GM23338 (cell line): Measurements from ENCODE around the gene CD79A. TPM values are rescaled to one million over a fixed set of nuclear protein-coding genes. Genes with fewer than 3 reads are reported as not detected.
A peak's percentile ranks its signal among the peaks of the same experiment; 100 is the strongest.

Source experiments
- ATAC-seq: fragments of 200-7000 bp; cut with Tn5 transposase; 3 replicates; pipeline ENCODE4 v1.9.1; 2020
- DNase-seq: peaks from one replicate; pipeline ENCODE4 v3.0.0-alpha.2; 2015; ENCODE audit warnings: low spot score
- H2AFZ ChIP-seq: fragments of 200-600 bp; sonication (generic); 2 replicates; pipeline ENCODE4 v1.8.0; 2016; ENCODE audit warnings: antibody characterized with exemption, mild to moderate bottlenecking, moderate library complexity
- H3F3A ChIP-seq: fragments of 200-600 bp; sonication (generic); replicated peaks from 2 replicates; pipeline ENCODE4 v1.8.0; 2017; ENCODE audit warnings: antibody characterized with exemption, mixed run types, low read depth
- H3K27ac ChIP-seq: fragments of 200-600 bp; sonication (generic); 2 replicates; pipeline ENCODE4 v1.6.1; 2016; ENCODE audit warnings: low read depth
- H3K27me3 ChIP-seq: fragments of 200-600 bp; sonication (generic); 2 replicates; pipeline ENCODE4 v1.8.0; 2016; ENCODE audit warnings: mild to moderate bottlenecking, mixed run types, moderate library complexity; ENCODE audit not compliant: insufficient read depth
- H3K36me3 ChIP-seq: fragments of 200-600 bp; sonication (generic); 2 replicates; pipeline ENCODE4 v1.8.0; 2016; ENCODE audit warnings: mild to moderate bottlenecking; ENCODE audit not compliant: insufficient read depth
- H3K4me1 ChIP-seq: fragments of 200-600 bp; sonication (generic); 2 replicates; pipeline ENCODE4 v1.8.0; 2016; ENCODE audit warnings: mild to moderate bottlenecking, moderate library complexity; ENCODE audit not compliant: insufficient read depth
- H3K4me2 ChIP-seq: fragments of 200-600 bp; sonication (generic); 2 replicates; pipeline ENCODE4 v1.7.1; 2017; ENCODE audit warnings: mixed run types
- H3K4me3 ChIP-seq: fragments of 200-600 bp; sonication (generic); 2 replicates; pipeline ENCODE4 v1.6.1; 2016; ENCODE audit warnings: mixed run types
- H3K79me2 ChIP-seq: fragments of 200-600 bp; sonication (generic); replicated peaks from 2 replicates; pipeline ENCODE4 v1.8.0; 2017; ENCODE audit warnings: mild to moderate bottlenecking; ENCODE audit not compliant: insufficient read depth
- H3K9me2 ChIP-seq: fragments of 200-600 bp; sonication (generic); 2 replicates; pipeline ENCODE4 v1.8.0; 2017; ENCODE audit not compliant: insufficient read depth
- H4K20me1 ChIP-seq: fragments of 200-600 bp; sonication (generic); replicated peaks from 2 replicates; pipeline ENCODE4 v1.8.0; 2017; ENCODE audit warnings: mild to moderate bottlenecking; ENCODE audit not compliant: insufficient read depth
- H3K27ac Mint-ChIP-seq: 2 replicates; pipeline ENCODE4 v1.8.0; 2020; ENCODE audit warnings: inconsistent platforms, mild to moderate bottlenecking, moderate library complexity, mixed read lengths
- H3K27me3 Mint-ChIP-seq: 3 replicates; pipeline ENCODE4 v1.8.0; 2022; ENCODE audit warnings: low read depth, mild to moderate bottlenecking, moderate library complexity, mixed read lengths, inconsistent platforms; ENCODE audit not compliant: insufficient read depth, poor library complexity
- H3K36me3 Mint-ChIP-seq: 3 replicates; pipeline ENCODE4 v1.8.0; 2021; ENCODE audit warnings: low read depth, mild to moderate bottlenecking, inconsistent platforms, moderate library complexity, mixed read lengths
- H3K4me1 Mint-ChIP-seq: 3 replicates; pipeline ENCODE4 v1.8.0; 2020; ENCODE audit warnings: mild to moderate bottlenecking, inconsistent platforms, mixed read lengths
- H3K4me3 Mint-ChIP-seq: 3 replicates; pipeline ENCODE4 v1.8.0; 2021; ENCODE audit warnings: moderate library complexity, mild to moderate bottlenecking, inconsistent platforms, mixed read lengths
- H3K9me3 Mint-ChIP-seq: 3 replicates; pipeline ENCODE4 v1.8.0; 2020; ENCODE audit warnings: moderate library complexity, mild to moderate bottlenecking, inconsistent platforms, mixed read lengths
- CREB1 ChIP-seq: fragments of 250-450 bp; sonication (Bioruptor Pico); IDR thresholded peaks from 2 replicates; pipeline ENCODE4 v1.5.0; 2020; ENCODE audit warnings: low read depth, mild to moderate bottlenecking, moderate library complexity
- CTCF ChIP-seq, 2 experiments: fragments of 200-600 bp in 1 of 2; sonication (generic) in 1 of 2; conservative IDR thresholded peaks; 2 replicates each; pipeline versions ENCODE4 v1.5.1 to v1.6.1; 2016 to 2017; ENCODE audit warnings: antibody characterized with exemption in 2 of 2, low read depth in 2 of 2, mild to moderate bottlenecking in 2 of 2, moderate library complexity in 1 of 2
- ETS1 ChIP-seq: IDR thresholded peaks from 2 replicates; pipeline ENCODE4 v1.6.1; 2016; ENCODE audit warnings: antibody characterized with exemption
- JUNB ChIP-seq: IDR thresholded peaks from one replicate; pipeline ENCODE4 v1.6.1; 2016; ENCODE audit warnings: antibody characterized with exemption; ENCODE audit not compliant: unreplicated experiment
- POLR2AphosphoS5 ChIP-seq: IDR thresholded peaks from 2 replicates; pipeline ENCODE4 v1.6.1; 2016; ENCODE audit warnings: antibody characterized with exemption, low read depth
- REST ChIP-seq: IDR thresholded peaks from one replicate; pipeline ENCODE4 v1.6.1; 2018; ENCODE audit warnings: antibody characterized with exemption; ENCODE audit not compliant: unreplicated experiment
- STAT1 ChIP-seq: IDR thresholded peaks from one replicate; pipeline ENCODE4 v1.6.1; 2016; ENCODE audit warnings: antibody characterized with exemption; ENCODE audit not compliant: unreplicated experiment
- ZNF114 ChIP-seq: fragments of 250-450 bp; sonication (Bioruptor Pico); IDR thresholded peaks from 2 replicates; pipeline ENCODE4 v1.5.0; 2020; ENCODE audit warnings: mild to moderate bottlenecking, moderate library complexity
- ZNF331 ChIP-seq: fragments of 250-450 bp; sonication (Bioruptor Pico); IDR thresholded peaks from 2 replicates; pipeline ENCODE4 v1.5.0; 2020; ENCODE audit warnings: low read depth, mild to moderate bottlenecking, moderate library complexity
- polyA plus RNA-seq: library from polyadenylated mRNA; unstranded; fragments of >200 nt; fragmentation: Nextera tagmentation; extraction: Ambion mirVana; gene quantifications from 2 replicates; pipeline ENCODE4 v1.2.1, GENCODE V29; 2016
- total RNA-seq: library from RNA; depleted of rRNA; stranded (reverse); fragments of >200 nt; shearing (Covaris generic); gene quantifications from 2 replicates; pipeline ENCODE4 v1.2.3, GENCODE V29; 2014

The CD79A gene
- total and polyA plus RNA-seq, 2 experiments from 2014 or later: 0.27 TPM; not detected in 1

GRCh38 chr19:41866284-41866683 is 10.8 kb upstream of the CD79A start (continued):
- TF ChIP-seq ZNF114 (CRISPR knock-in tag): no peak
- no peak for TF ChIP-seq ZNF331 (CRISPR knock-in tag)
- no peak for TF ChIP-seq CREB1 (CRISPR knock-in tag)
- TF ChIP-seq REST: no peak
- no peak for TF ChIP-seq JUNB
- no peak for TF ChIP-seq ETS1
- no peak for TF ChIP-seq CTCF (conservative IDR thresholded peaks at IDR 0.05; ENCODE audit: low read depth in 2 of 2)

- H3K9me2 ChIP-seq: no peaks in the 10 kb centered on the region
- H3K4me2 ChIP-seq: no peak overlapping the region
- no peak overlapping the region for H2AFZ ChIP-seq
- H3K27ac Mint-ChIP-seq: peak overlapping the region; percentile 88
- ATAC-seq: no peak
- TF ChIP-seq STAT1: no peak
- no peak for TF ChIP-seq REST
- TF ChIP-seq POLR2AphosphoS5: peak; percentile 40
- DNase-seq: no peak
- H3K36me3 Mint-ChIP-seq: peaks cover 86% of the 10 kb centered on the region
- H3K4me3 Mint-ChIP-seq: no peak overlapping the region
- peaks cover 22% of the 10 kb centered on the region for H3K4me1 Mint-ChIP-seq
- H3K27me3 ChIP-seq: no peaks in the 10 kb centered on the region
- peaks cover 61% of the 10 kb centered on the region for H4K20me1 ChIP-seq
- H3K9me3 Mint-ChIP-seq: no peaks in the 10 kb centered on the region
- H3K79me2 ChIP-seq: peaks cover 49% of the 10 kb centered on the region
- H3K4me3 ChIP-seq: no peak overlapping the region
- H3K36me3 ChIP-seq: peaks cover 70% of the 10 kb centered on the region
- H3K4me1 ChIP-seq: peaks cover 21% of the 10 kb centered on the region
- H3K27ac ChIP-seq: peak overlapping the region; percentile 98
- H3F3A ChIP-seq: peaks cover 88% of the 10 kb centered on the region
- H3K27me3 Mint-ChIP-seq: peaks cover 41% of the 10 kb centered on the region
These were observed 8.7 kb upstream of the CD79A start for GRCh38 chr19:41868120-41868988.
